ENCODE measurements around the gene ITGA8. TPM values are rescaled to one million over a fixed set of nuclear protein-coding genes. Genes with fewer than 3 reads are reported as not detected.

Gene ITGA8
- total RNA-seq, 5 donors from 2014 or later (not counting 1 experiment from before 2014, with no cell fraction given), result 0.03 to 0.06 (median 0.06) TPM; not detected in 2

- Mint-ChIP-seq H3K36me3 (no peaks in the 10 kb centered on the region), H3K9me3 (peaks cover 0 to 3% (median 0%) of the 10 kb centered on the region in 3 donors), H3K4me3 (no peak overlapping the region), H3K27ac (no peak overlapping the region), H3K4me1 (no peaks in the 10 kb centered on the region), H3K27me3 (peaks cover 22 to 26% of the 10 kb centered on the region in 2 donors)
- ChIA-PET CTCF (no interaction called here), POLR2A (no interaction called here)
- Histone ChIP-seq H3K9me3 (no peaks in the 10 kb centered on the region), H3K4me1 (ENCODE audit: control insufficient read depth in 1 of 2, extremely low read depth in 1 of 2, insufficient read depth in 2 of 2, low read length in 2 of 2) (no peaks in the 10 kb centered on the region), H3K4me3 (ENCODE audit: control insufficient read depth in 1 of 2, extremely low read depth in 1 of 2, low read length in 1 of 2) (no peak overlapping the region), H3K27ac (ENCODE audit: low read length) (no peak overlapping the region), H3K36me3 (ENCODE audit: control insufficient read depth in 2 of 2, extremely low read depth in 1 of 2, insufficient read depth in 1 of 2, low read length in 1 of 2) (no peaks in the 10 kb centered on the region), H3K27me3 (replicated peaks in 1 of 2; ENCODE audit: control insufficient read depth in 2 of 2, extremely low read depth in 1 of 2, insufficient read depth in 2 of 2, low read length in 1 of 2) (peaks cover 0 to 12% of the 10 kb centered on the region in 2 experiments)
- no peak for DNase-seq
- WGBS (ENCODE audit: insufficient coverage), result 25% methylated on average over 2 of the region's 4 CpGs
- ATAC-seq (replicated peaks in 1 of 4), result no peak
These were observed 232.3 kb downstream of the ITGA8 start for GRCh38 chr10:15487376-15487775.

- 88% methylated on average over 1 of the region's 4 CpGs for WGBS (ENCODE audit: insufficient coverage)
- Mint-ChIP-seq H3K4me3 (no peak overlapping the region), H3K36me3 (no peaks in the 10 kb centered on the region), H3K9me3 (peaks cover 0 to 3% (median 0%) of the 10 kb centered on the region in 3 donors), H3K4me1 (no peaks in the 10 kb centered on the region), H3K27me3 (peaks cover 22 to 26% of the 10 kb centered on the region in 2 donors), H3K27ac (no peak overlapping the region)
- Histone ChIP-seq H3K27ac (ENCODE audit: low read length) (no peak overlapping the region), H3K4me3 (ENCODE audit: control insufficient read depth in 1 of 2, extremely low read depth in 1 of 2, low read length in 1 of 2) (no peak overlapping the region), H3K9me3 (no peaks in the 10 kb centered on the region), H3K36me3 (ENCODE audit: control insufficient read depth in 2 of 2, extremely low read depth in 1 of 2, insufficient read depth in 1 of 2, low read length in 1 of 2) (no peaks in the 10 kb centered on the region), H3K4me1 (ENCODE audit: control insufficient read depth in 1 of 2, extremely low read depth in 1 of 2, insufficient read depth in 2 of 2, low read length in 2 of 2) (no peaks in the 10 kb centered on the region), H3K27me3 (replicated peaks in 1 of 2; ENCODE audit: control insufficient read depth in 2 of 2, extremely low read depth in 1 of 2, insufficient read depth in 2 of 2, low read length in 1 of 2) (peaks cover 0 to 12% of the 10 kb centered on the region in 2 experiments)
- no peak for DNase-seq
- no peak for ATAC-seq (replicated peaks in 1 of 4)
- ChIA-PET POLR2A (no interaction called here), CTCF (no interaction called here)
These were observed 233.3 kb downstream of the ITGA8 start for GRCh38 chr10:15486404-15486803.

- DNase-seq, result no peak
- Mint-ChIP-seq H3K4me3 (no peak overlapping the region), H3K36me3 (no peaks in the 10 kb centered on the region), H3K27ac (no peak overlapping the region), H3K4me1 (no peaks in the 10 kb centered on the region), H3K27me3 (peaks cover 23 to 26% of the 10 kb centered on the region in 2 donors), H3K9me3 (peaks cover 0 to 3% (median 0%) of the 10 kb centered on the region in 3 donors)
- POLR2A ChIA-PET, result no interaction called here
- ATAC-seq (replicated peaks in 1 of 4), result no peak
- WGBS (ENCODE audit: insufficient coverage), result 67% methylated on average over 1 of the region's 5 CpGs
- H3K27me3 ChIP-seq (replicated peaks in 1 of 2; ENCODE audit: control insufficient read depth in 2 of 2, extremely low read depth in 1 of 2, insufficient read depth in 2 of 2, low read length in 1 of 2), result peaks cover 0 to 10% of the 10 kb centered on the region in 2 experiments
- no peaks in the 10 kb centered on the region for H3K36me3 ChIP-seq (ENCODE audit: control insufficient read depth in 2 of 2, extremely low read depth in 1 of 2, insufficient read depth in 1 of 2, low read length in 1 of 2)
- no peaks in the 10 kb centered on the region for H3K4me1 ChIP-seq (ENCODE audit: control insufficient read depth in 1 of 2, extremely low read depth in 1 of 2, insufficient read depth in 2 of 2, low read length in 2 of 2)
- H3K9me3 ChIP-seq, result no peaks in the 10 kb centered on the region
- H3K27ac ChIP-seq (ENCODE audit: low read length), result no peak overlapping the region
- no peak overlapping the region for H3K4me3 ChIP-seq (ENCODE audit: control insufficient read depth in 1 of 2, extremely low read depth in 1 of 2, low read length in 1 of 2)
- CTCF ChIA-PET, result no interaction called here
These were observed 233.9 kb downstream of the ITGA8 start for GRCh38 chr10:15485684-15486316.

- ChIA-PET POLR2A (no interaction called here), CTCF (no interaction called here)
- Histone ChIP-seq H3K4me3 (ENCODE audit: control insufficient read depth in 1 of 2, extremely low read depth in 1 of 2, low read length in 1 of 2) (no peak overlapping the region), H3K27me3 (replicated peaks in 1 of 2; ENCODE audit: control insufficient read depth in 2 of 2, extremely low read depth in 1 of 2, insufficient read depth in 2 of 2, low read length in 1 of 2) (peaks cover 0 to 9% of the 10 kb centered on the region in 2 experiments), H3K36me3 (ENCODE audit: control insufficient read depth in 2 of 2, extremely low read depth in 1 of 2, insufficient read depth in 1 of 2, low read length in 1 of 2) (no peaks in the 10 kb centered on the region), H3K4me1 (ENCODE audit: control insufficient read depth in 1 of 2, extremely low read depth in 1 of 2, insufficient read depth in 2 of 2, low read length in 2 of 2) (no peaks in the 10 kb centered on the region), H3K27ac (ENCODE audit: low read length) (no peak overlapping the region), H3K9me3 (no peaks in the 10 kb centered on the region)
- Mint-ChIP-seq H3K9me3 (peaks cover 0 to 3% (median 0%) of the 10 kb centered on the region in 3 donors), H3K27me3 (peaks cover 23 to 26% of the 10 kb centered on the region in 2 donors), H3K27ac (no peak overlapping the region), H3K36me3 (no peaks in the 10 kb centered on the region), H3K4me1 (no peaks in the 10 kb centered on the region), H3K4me3 (no peak overlapping the region)
- no peak for ATAC-seq (replicated peaks in 1 of 4)
- no peak for DNase-seq
- WGBS (ENCODE audit: insufficient coverage), result no CpG with 5 or more reads among the region's 3 CpGs
These were observed 234.7 kb downstream of the ITGA8 start for GRCh38 chr10:15485027-15485426.

GRCh38 chr10:15484128-15484527, 235.6 kb downstream of the ITGA8 start:
- Histone ChIP-seq H3K4me3 (ENCODE audit: control insufficient read depth in 1 of 2, extremely low read depth in 1 of 2, low read length in 1 of 2) (no peak overlapping the region), H3K4me1 (ENCODE audit: control insufficient read depth in 1 of 2, extremely low read depth in 1 of 2, insufficient read depth in 2 of 2, low read length in 2 of 2) (no peaks in the 10 kb centered on the region), H3K27ac (ENCODE audit: low read length) (no peak overlapping the region), H3K9me3 (no peaks in the 10 kb centered on the region), H3K27me3 (replicated peaks in 1 of 2; ENCODE audit: control insufficient read depth in 2 of 2, extremely low read depth in 1 of 2, insufficient read depth in 2 of 2, low read length in 1 of 2) (peaks cover 0 to 9% of the 10 kb centered on the region in 2 experiments), H3K36me3 (ENCODE audit: control insufficient read depth in 2 of 2, extremely low read depth in 1 of 2, insufficient read depth in 1 of 2, low read length in 1 of 2) (no peaks in the 10 kb centered on the region)
- ChIA-PET POLR2A (no interaction called here), CTCF (no interaction called here)
- Mint-ChIP-seq H3K27ac (no peak overlapping the region), H3K27me3 (peaks cover 23 to 32% of the 10 kb centered on the region in 2 donors), H3K9me3 (peaks cover 0 to 3% (median 0%) of the 10 kb centered on the region in 3 donors), H3K36me3 (no peaks in the 10 kb centered on the region), H3K4me1 (no peaks in the 10 kb centered on the region), H3K4me3 (no peak overlapping the region)
- ATAC-seq (replicated peaks in 1 of 4) (no peak), DNase-seq (no peak)
- no CpG with 5 or more reads among the region's 3 CpGs for WGBS (ENCODE audit: insufficient coverage)

- ATAC-seq (replicated peaks in 1 of 4) (no peak), DNase-seq (no peak)
- H3K4me1 ChIP-seq (ENCODE audit: control insufficient read depth in 1 of 2, extremely low read depth in 1 of 2, insufficient read depth in 2 of 2, low read length in 2 of 2), result no peaks in the 10 kb centered on the region
- Mint-ChIP-seq H3K4me3 (no peak overlapping the region), H3K27me3 (peaks cover 19 to 31% of the 10 kb centered on the region in 2 donors), H3K9me3 (peaks cover 0 to 3% (median 0%) of the 10 kb centered on the region in 3 donors), H3K36me3 (no peaks in the 10 kb centered on the region), H3K4me1 (no peaks in the 10 kb centered on the region), H3K27ac (no peak overlapping the region)
- H3K9me3 ChIP-seq, result no peaks in the 10 kb centered on the region
- no peaks in the 10 kb centered on the region for H3K36me3 ChIP-seq (ENCODE audit: control insufficient read depth in 2 of 2, extremely low read depth in 1 of 2, insufficient read depth in 1 of 2, low read length in 1 of 2)
- 86% methylated on average over 2 of the region's 14 CpGs for WGBS (ENCODE audit: insufficient coverage)
- ChIA-PET CTCF (no interaction called here), POLR2A (no interaction called here)
- H3K4me3 ChIP-seq (ENCODE audit: control insufficient read depth in 1 of 2, extremely low read depth in 1 of 2, low read length in 1 of 2), result no peak overlapping the region
- peaks cover 0 to 9% of the 10 kb centered on the region in 2 experiments for H3K27me3 ChIP-seq (replicated peaks in 1 of 2; ENCODE audit: control insufficient read depth in 2 of 2, extremely low read depth in 1 of 2, insufficient read depth in 2 of 2, low read length in 1 of 2)
- no peak overlapping the region for H3K27ac ChIP-seq (ENCODE audit: low read length)
These were observed 236.3 kb downstream of the ITGA8 start for GRCh38 chr10:15483215-15484075.
